ENCODE data around the gene GPR62. TPM values are rescaled to one million over a fixed set of nuclear protein-coding genes. Genes with fewer than 3 reads are reported as not detected.
"Not testable (repeated sequence)": the region's sequence is repeated elsewhere in the genome, so short reads cannot be mapped to it uniquely, and the experiment has no call there.

The GPR62 gene, protein sequence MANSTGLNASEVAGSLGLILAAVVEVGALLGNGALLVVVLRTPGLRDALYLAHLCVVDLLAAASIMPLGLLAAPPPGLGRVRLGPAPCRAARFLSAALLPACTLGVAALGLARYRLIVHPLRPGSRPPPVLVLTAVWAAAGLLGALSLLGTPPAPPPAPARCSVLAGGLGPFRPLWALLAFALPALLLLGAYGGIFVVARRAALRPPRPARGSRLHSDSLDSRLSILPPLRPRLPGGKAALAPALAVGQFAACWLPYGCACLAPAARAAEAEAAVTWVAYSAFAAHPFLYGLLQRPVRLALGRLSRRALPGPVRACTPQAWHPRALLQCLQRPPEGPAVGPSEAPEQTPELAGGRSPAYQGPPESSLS
- not detected for total RNA-seq

DNA sequence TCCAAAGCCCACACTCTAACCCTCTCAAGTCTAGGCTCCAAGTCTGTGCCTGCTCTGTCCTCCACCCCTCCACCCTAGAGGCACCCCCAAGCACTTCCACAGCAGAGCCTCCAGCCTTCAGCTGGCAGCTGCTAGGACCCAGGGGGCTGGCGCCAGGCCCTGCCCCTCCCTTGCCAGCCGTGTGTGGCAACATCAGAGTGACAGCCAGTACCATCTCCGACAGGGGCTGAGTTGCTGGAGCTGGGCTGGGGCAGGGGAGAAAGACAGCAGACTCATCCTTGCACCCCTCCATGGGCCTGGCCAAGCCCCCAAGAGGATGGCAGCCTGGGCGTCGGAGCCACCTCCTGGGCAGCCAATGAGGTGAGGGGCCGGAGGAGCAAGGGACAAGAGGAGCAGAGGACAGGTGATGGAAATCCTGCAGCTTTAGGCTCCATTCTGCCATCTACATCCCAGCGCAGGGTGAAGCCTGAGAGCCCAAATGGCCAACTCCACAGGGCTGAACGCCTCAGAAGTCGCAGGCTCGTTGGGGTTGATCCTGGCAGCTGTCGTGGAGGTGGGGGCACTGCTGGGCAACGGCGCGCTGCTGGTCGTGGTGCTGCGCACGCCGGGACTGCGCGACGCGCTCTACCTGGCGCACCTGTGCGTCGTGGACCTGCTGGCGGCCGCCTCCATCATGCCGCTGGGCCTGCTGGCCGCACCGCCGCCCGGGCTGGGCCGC is at the start of gene GPR62:
Gene GPR62, plus strand, starts transcription at position 207 of the 718 bp plus-strand sequence. Its CDS starts 272 bp downstream, at position 479.
- no peak for ATAC-seq
- Mint-ChIP-seq H3K36me3 (ENCODE audit: low read depth) (no peaks in the 10 kb centered on the region), H3K27me3 (ENCODE audit: low read depth) (peaks cover 43% of the 10 kb centered on the region), H3K27ac (no peak within 1 kb of the TSS), H3K4me3 (no peak within 1 kb of the TSS), H3K9me3 (ENCODE audit: insufficient read depth) (no peaks in the 10 kb centered on the region), H3K4me1 (ENCODE audit: low read depth) (peaks cover 13% of the 10 kb centered on the region)
- CTCF ChIA-PET: interaction anchor here (1.0 to 1.2 kb wide), 2 partner anchors 13 to 14 kb away, joined by 3 to 5 read pairs; partner anchors contain the start of gene RRP9
- POLR2A ChIA-PET: no interaction called here
- DNase-seq: no peak

DNA sequence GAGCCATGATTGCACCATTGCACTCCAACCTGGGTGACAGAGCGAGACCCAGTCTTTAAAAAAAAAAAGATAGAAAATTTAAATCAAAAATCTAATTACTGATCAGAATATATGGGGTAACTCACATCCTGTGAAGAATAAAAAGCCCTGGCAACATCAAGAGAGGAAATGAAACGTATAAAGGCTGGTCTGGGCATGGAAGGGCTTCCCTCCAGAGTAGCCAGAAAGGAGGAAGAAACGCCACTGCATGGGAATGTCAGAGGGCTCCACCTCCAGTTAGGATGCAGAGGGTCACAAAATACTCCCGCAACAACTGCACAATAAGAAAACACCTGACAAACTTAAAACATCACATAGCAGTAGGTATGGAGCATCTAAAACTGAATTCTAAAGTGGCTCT is 47.2 kb upstream of the GPR62 start:
- no peak for ATAC-seq
- H3K27ac Mint-ChIP-seq: no peak overlapping the region

DNA sequence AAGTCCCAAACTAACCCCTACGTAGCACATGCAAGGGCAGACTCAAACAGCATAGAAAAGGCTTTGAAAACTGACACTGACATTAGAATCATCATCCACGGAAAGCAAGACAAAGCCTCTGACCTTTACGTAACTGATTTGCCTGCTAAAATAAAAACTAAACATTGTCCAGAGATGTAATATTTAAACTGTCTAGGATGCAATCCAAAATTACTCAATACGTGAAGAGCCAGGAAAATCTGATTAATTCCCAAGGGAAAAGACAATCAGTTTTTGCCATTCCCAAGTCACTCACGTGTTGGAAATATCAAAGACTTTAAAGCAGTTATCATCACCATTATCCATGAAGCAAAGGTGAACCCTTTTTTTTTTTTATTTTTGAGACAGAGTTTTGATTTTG is 38.8 kb upstream of the GPR62 start:
- H3K27me3 Mint-ChIP-seq (ENCODE audit: low read depth): peaks cover 14% of the 10 kb centered on the region
- no peaks in the 10 kb centered on the region for H3K9me3 Mint-ChIP-seq (ENCODE audit: insufficient read depth)
- no peaks in the 10 kb centered on the region for H3K4me1 Mint-ChIP-seq (ENCODE audit: low read depth)
- no peak overlapping the region for H3K4me3 Mint-ChIP-seq
- H3K27ac Mint-ChIP-seq: no peak overlapping the region
- CTCF ChIA-PET: no interaction called here
- POLR2A ChIA-PET: no interaction called here
- H3K36me3 Mint-ChIP-seq (ENCODE audit: low read depth): no peaks in the 10 kb centered on the region
- no peak for ATAC-seq
- no peak for DNase-seq

More for the DNA sequence above, 47.2 kb upstream of the GPR62 start:
- H3K4me3 Mint-ChIP-seq: no peak overlapping the region
- H3K36me3 Mint-ChIP-seq (ENCODE audit: low read depth): peaks cover 1% of the 10 kb centered on the region
- ChIA-PET CTCF (no interaction called here), POLR2A (interaction anchor here (0.7 kb wide), 1 partner anchor 52 kb away, joined by 3 read pairs; no protein-coding TSS in a partner anchor)
- H3K9me3 Mint-ChIP-seq (ENCODE audit: insufficient read depth): peaks cover 6% of the 10 kb centered on the region
- H3K27me3 Mint-ChIP-seq (ENCODE audit: low read depth): peaks cover 8% of the 10 kb centered on the region
- no peaks in the 10 kb centered on the region for H3K4me1 Mint-ChIP-seq (ENCODE audit: low read depth)
- no peak for DNase-seq

DNA sequence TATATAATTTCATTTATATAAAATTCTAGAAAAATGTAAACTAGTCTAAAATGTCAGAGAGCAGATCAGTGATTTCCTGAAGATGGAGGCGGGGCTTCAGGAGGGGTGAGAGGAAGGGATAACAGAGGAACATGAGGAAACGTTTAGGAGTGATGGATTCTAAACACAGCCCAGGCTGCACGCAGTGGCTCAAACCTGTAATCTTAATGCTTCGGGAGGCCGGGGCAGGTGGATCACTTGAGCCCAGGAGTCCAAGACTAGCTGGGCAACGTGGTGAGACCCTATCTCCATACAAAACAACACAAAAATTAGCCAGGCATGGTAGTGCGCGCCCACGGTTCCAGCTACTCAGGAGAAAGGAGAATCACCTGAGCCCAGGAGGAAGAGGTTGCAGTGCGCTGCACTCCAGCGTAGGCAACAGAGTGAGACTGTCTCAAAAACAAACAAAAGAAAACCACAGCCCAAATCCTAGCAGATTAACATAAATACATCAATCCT is 34.1 kb upstream of the GPR62 start:
- Mint-ChIP-seq H3K9me3 (ENCODE audit: insufficient read depth) (no peaks in the 10 kb centered on the region), H3K4me1 (ENCODE audit: low read depth) (no peaks in the 10 kb centered on the region), H3K36me3 (ENCODE audit: low read depth) (no peaks in the 10 kb centered on the region), H3K27ac (no peak overlapping the region), H3K27me3 (ENCODE audit: low read depth) (peaks cover 14% of the 10 kb centered on the region), H3K4me3 (no peak overlapping the region)
- POLR2A ChIA-PET: no interaction called here
- DNase-seq (no peak), ATAC-seq (no peak)
- CTCF ChIA-PET: interaction anchor here (2.2 kb wide), 1 partner anchor 21 kb away, joined by 6 read pairs; the partner anchor contains the start of genes PARP3 and RRP9

DNA sequence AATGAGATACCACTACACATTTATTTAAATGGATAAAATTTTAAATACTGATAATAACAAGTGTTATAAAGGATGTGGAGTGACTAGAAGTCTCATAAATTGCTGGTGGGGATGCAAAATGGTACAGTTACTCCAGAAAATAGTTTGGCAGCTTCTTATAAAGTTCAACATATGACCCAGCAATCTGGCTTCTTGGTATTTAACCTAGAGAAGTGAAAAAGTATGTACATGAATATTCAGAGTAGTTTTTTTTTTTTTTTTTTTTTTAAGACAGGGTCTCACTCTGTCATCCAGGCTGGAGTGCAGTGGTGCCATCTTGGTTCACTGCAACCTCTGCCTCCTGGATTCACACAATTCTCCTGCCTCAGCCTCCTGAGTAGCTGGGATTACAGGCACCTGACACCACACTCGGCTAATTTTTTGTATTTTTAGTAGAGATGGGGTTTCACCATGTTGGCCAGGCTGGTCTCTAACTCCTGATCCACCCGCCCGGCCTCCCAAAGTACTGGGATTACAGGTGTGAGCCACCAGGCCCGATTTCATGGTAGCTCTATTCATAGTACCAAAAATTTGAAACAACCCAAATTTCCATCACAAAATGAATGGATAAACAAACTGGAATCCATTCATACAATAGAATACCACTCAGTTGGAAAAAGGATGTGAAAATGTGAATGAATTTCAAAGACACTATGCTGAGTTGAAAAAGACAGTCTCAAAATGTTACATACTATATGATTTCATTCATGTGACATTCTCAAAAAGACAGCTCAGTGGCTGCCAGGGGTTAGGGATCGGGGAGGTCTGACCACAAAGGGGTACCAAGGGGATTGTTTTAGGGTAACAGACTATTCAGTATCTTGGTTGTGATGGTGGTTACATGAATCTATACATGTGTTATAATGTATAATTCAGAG is 27.9 kb upstream of the GPR62 start:
- Mint-ChIP-seq H3K36me3 (ENCODE audit: low read depth) (peaks cover 4% of the 10 kb centered on the region), H3K9me3 (ENCODE audit: insufficient read depth) (no peaks in the 10 kb centered on the region), H3K4me3 (no peak overlapping the region), H3K4me1 (ENCODE audit: low read depth) (no peaks in the 10 kb centered on the region), H3K27me3 (ENCODE audit: low read depth) (no peaks in the 10 kb centered on the region), H3K27ac (no peak overlapping the region)
- no peak for DNase-seq
- ChIA-PET CTCF (interaction anchor here (1.0 kb wide), 1 partner anchor 14 kb away, joined by 3 read pairs; the partner anchor contains the start of gene RRP9), POLR2A (no interaction called here)
- no peak for ATAC-seq

DNA sequence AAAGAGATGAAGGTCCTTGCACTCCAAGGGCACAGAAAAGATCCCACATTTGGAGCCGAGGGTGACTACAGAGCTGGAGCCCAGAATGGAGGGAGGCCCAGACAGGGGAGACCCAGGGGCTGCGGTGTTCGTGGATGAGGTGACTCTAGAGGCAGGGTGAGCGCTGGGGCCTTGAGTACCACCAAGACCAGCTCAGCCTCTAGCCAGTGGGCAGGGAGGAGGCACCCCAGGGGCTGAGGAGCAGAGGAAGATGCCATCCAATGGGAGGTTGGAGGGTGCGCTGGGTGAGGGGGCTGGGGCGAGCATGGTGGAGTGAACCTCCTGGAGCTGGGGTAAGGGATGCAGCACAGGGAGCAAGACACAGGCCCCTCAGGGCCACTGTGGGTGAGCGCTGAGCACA is 26.7 kb upstream of the GPR62 start:
- no peak for DNase-seq

DNA sequence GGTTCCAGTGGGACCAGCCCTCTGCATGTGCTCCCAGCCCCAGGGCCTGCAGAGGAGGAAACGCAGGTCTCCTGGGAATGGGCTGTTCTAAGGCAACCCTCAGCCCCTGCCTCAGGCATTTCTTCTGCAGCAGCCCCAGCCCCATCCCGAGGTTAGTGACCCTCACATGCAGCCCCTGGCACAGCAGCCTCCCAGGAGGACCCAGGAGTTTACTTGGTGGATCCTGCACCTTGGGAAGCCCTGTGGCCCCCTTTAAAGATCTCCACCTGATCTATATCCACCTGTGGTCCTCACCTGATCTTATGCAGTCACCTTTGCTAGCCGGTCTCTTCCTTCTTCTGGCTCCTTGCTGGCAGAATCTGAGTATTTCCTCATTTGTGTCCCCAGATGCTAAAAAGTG is 26.2 kb upstream of the GPR62 start:
- ATAC-seq, POLR2A ChIA-PET: not testable (repeated sequence)
- H3K36me3 Mint-ChIP-seq (ENCODE audit: low read depth): peaks cover 11% of the 10 kb centered on the region

More for the DNA sequence above, 26.7 kb upstream of the GPR62 start:
- no peaks in the 10 kb centered on the region for H3K4me1 Mint-ChIP-seq (ENCODE audit: low read depth)
- H3K27ac Mint-ChIP-seq: no peak overlapping the region
- POLR2A ChIA-PET: no interaction called here
- no peaks in the 10 kb centered on the region for H3K27me3 Mint-ChIP-seq (ENCODE audit: low read depth)
- peaks cover 8% of the 10 kb centered on the region for H3K36me3 Mint-ChIP-seq (ENCODE audit: low read depth)
- CTCF ChIA-PET: no interaction called here
- H3K9me3 Mint-ChIP-seq (ENCODE audit: insufficient read depth): no peaks in the 10 kb centered on the region
- no peak overlapping the region for H3K4me3 Mint-ChIP-seq
- no peak for ATAC-seq

DNA sequence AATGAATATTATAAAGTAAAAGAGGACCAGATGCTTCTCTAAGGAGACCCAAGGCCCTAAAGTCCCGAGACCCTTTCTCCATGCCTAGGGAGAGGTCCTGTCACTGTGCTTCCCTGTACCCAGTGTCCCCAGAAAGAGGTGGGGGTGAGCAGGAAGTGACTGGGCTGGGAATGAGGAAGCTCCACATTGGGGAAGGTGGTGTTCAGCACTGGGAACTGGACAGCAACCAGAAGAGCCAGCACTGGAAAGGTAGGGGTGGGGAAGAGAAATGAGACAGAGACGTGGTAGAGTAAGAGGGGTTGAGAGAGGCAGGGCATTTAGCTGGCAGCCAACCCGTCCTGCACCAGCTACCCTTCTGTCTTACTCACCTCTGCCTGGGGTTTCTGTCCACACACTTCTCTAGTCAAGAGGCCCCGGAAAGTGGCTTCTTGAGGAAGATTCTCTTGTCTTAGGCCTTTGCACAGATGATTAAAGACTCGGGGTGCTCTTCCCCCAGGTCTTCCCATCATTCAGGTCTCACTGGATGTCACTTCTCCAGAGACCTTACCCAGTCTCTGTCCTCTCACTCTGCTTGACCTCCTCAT is 25.7 kb upstream of the GPR62 start:
- Mint-ChIP-seq H3K4me1 (ENCODE audit: low read depth) (no peaks in the 10 kb centered on the region), H3K4me3 (no peak overlapping the region), H3K27me3 (ENCODE audit: low read depth) (no peaks in the 10 kb centered on the region), H3K27ac (no peak overlapping the region), H3K36me3 (ENCODE audit: low read depth) (peaks cover 12% of the 10 kb centered on the region), H3K9me3 (ENCODE audit: insufficient read depth) (no peaks in the 10 kb centered on the region)
- ChIA-PET CTCF (no interaction called here), POLR2A (no interaction called here)
- ATAC-seq (no peak), DNase-seq (no peak)

More for the DNA sequence above, 26.2 kb upstream of the GPR62 start:
- H3K9me3 Mint-ChIP-seq (ENCODE audit: insufficient read depth); H3K4me1 Mint-ChIP-seq (ENCODE audit: low read depth); CTCF ChIA-PET; H3K27ac Mint-ChIP-seq; H3K27me3 Mint-ChIP-seq (ENCODE audit: low read depth); DNase-seq; H3K4me3 Mint-ChIP-seq: not testable (repeated sequence)

DNA sequence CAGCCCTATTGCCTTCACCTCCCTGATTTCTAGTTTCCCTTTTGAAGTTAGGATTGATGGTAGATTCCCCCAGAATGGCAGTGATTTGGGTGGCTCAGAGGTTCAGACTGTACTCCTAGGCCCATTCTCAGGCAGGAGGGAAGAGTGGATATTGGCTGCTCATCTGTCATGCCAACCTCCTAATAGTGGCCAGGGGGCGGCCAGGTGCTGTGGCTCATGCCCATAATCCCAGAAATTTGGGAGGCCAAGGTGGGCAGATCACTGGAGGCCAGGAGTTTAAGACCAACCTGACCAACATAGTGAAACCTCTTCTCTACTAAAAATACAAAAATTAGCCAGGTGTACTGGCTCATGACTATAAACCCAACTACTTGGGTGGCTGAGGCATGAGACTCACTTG is 24.7 kb upstream of the GPR62 start:
- no peaks in the 10 kb centered on the region for H3K4me1 Mint-ChIP-seq (ENCODE audit: low read depth)
- H3K27me3 Mint-ChIP-seq (ENCODE audit: low read depth): no peaks in the 10 kb centered on the region
- ATAC-seq (no peak), DNase-seq (no peak)
- no peak overlapping the region for H3K27ac Mint-ChIP-seq
- peaks cover 16% of the 10 kb centered on the region for H3K36me3 Mint-ChIP-seq (ENCODE audit: low read depth)
- no peaks in the 10 kb centered on the region for H3K9me3 Mint-ChIP-seq (ENCODE audit: insufficient read depth)
- ChIA-PET POLR2A (no interaction called here), CTCF (no interaction called here)
- no peak overlapping the region for H3K4me3 Mint-ChIP-seq

DNA sequence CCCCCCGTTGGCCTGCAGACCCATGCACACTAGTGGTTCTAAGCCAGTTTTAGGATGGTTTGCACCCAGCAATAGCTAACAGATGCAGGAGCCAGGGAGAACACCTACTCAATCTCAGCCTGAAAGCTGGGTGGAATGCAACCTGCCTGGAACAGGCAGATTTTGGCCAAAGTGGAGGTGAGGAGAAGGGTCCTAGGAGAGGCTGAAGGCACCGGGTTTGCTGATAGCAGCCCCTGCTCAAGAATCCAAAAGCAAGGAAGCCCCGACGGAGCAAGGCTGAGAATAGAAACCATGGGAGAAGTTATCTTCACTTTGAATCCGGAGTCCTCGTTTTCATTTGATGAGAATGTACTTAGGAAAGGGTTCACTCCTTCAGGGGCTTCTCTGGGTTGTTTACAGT is 23.4 kb upstream of the GPR62 start:
- no peaks in the 10 kb centered on the region for H3K27me3 Mint-ChIP-seq (ENCODE audit: low read depth)
- H3K4me1 Mint-ChIP-seq (ENCODE audit: low read depth): no peaks in the 10 kb centered on the region
- no peak for ATAC-seq
- ChIA-PET POLR2A (no interaction called here), CTCF (interaction anchor here (0.9 to 1.5 kb wide), 2 partner anchors 10 to 11 kb away, joined by 3 to 6 read pairs; partner anchors contain the start of gene RRP9)
- H3K27ac Mint-ChIP-seq: no peak overlapping the region
- no peaks in the 10 kb centered on the region for H3K9me3 Mint-ChIP-seq (ENCODE audit: insufficient read depth)
- H3K4me3 Mint-ChIP-seq: no peak overlapping the region
- H3K36me3 Mint-ChIP-seq (ENCODE audit: low read depth): peaks cover 22% of the 10 kb centered on the region
- DNase-seq: no peak

All from activated CD8-positive, alpha-beta T cell treated with anti-CD3 and anti-CD28 coated beads, Interleukin-2, amount 10 ng/mL, durations not matched to agents 7 days and 5 days (primary cell).